Measurements from ENCODE around the gene MORN3.
"Not testable (repeated sequence)": the region's sequence is repeated elsewhere in the genome, so short reads cannot be mapped to it uniquely, and the experiment has no call there.

The MORN3 gene, protein sequence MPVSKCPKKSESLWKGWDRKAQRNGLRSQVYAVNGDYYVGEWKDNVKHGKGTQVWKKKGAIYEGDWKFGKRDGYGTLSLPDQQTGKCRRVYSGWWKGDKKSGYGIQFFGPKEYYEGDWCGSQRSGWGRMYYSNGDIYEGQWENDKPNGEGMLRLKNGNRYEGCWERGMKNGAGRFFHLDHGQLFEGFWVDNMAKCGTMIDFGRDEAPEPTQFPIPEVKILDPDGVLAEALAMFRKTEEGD

GRCh38 chr12:121669521-121669900, at the start of gene MORN3:
MORN3 (minus strand) TSS chr12:121669654; CDS start chr12:121669483, 171 bp downstream.
- DNase-seq (ENCODE audit: insufficient read length, low spot score) (no peak), FAIRE-seq (no peak)
- TF ChIP-seq, protein P1, sequence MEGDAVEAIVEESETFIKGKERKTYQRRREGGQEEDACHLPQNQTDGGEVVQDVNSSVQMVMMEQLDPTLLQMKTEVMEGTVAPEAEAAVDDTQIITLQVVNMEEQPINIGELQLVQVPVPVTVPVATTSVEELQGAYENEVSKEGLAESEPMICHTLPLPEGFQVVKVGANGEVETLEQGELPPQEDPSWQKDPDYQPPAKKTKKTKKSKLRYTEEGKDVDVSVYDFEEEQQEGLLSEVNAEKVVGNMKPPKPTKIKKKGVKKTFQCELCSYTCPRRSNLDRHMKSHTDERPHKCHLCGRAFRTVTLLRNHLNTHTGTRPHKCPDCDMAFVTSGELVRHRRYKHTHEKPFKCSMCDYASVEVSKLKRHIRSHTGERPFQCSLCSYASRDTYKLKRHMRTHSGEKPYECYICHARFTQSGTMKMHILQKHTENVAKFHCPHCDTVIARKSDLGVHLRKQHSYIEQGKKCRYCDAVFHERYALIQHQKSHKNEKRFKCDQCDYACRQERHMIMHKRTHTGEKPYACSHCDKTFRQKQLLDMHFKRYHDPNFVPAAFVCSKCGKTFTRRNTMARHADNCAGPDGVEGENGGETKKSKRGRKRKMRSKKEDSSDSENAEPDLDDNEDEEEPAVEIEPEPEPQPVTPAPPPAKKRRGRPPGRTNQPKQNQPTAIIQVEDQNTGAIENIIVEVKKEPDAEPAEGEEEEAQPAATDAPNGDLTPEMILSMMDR (IDR thresholded peaks at IDR 0.05; ENCODE audit: insufficient read depth, missing control alignments): no peak

- TF ChIP-seq, protein P1 (IDR thresholded peaks at IDR 0.05; ENCODE audit: insufficient read depth, missing control alignments): no peak
- no peak for FAIRE-seq
- DNase-seq (ENCODE audit: insufficient read length, low spot score): no peak
These were observed 49.3 kb upstream of the MORN3 start for GRCh38 chr12:121718653-121719239.

GRCh38 chr12:121717041-121717699, 47.7 kb upstream of the MORN3 start:
- FAIRE-seq (no peak), DNase-seq (ENCODE audit: insufficient read length, low spot score) (no peak)
- TF ChIP-seq, protein P1 (IDR thresholded peaks at IDR 0.05; ENCODE audit: insufficient read depth, missing control alignments): no peak

DNA sequence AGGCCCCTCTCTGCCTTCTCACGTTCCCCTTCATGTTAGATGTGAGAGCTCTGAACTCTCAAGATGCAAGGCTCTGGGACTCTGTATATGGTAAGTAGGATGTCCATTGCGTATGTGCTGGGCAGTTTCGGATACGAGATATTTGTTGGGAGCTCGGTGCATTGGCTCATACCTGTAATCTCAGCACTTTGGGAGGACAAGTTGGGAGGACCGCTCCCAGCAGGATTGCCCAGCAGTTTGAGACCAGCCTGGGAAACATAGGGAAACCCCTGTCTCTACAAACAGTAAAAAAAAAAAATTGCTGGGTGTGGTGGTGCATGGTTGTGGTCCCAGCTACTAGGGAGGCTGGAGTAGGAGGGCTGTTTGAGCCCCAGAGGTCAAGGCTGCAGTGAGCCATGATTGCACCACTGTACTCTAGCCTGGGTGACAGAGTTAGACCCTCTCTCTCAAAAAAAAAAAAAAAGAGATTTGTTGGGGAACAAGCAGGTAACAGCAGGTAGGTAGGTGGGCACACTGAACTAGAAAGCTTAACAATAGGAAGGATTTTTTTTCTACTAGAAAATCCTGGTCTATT, 46.5 kb upstream of the MORN3 start:
- FAIRE-seq: no peak
- TF ChIP-seq, protein P1 (IDR thresholded peaks at IDR 0.05; ENCODE audit: insufficient read depth, missing control alignments): no peak

GRCh38 chr12:121715055-121715454, 45.6 kb upstream of the MORN3 start:
- DNase-seq (ENCODE audit: insufficient read length, low spot score); FAIRE-seq: not testable (repeated sequence)

More for the DNA sequence above, 46.5 kb upstream of the MORN3 start:
- no peak for DNase-seq (ENCODE audit: insufficient read length, low spot score)

GRCh38 chr12:121713793-121714192, 44.3 kb upstream of the MORN3 start:
- no peak for DNase-seq (ENCODE audit: insufficient read length, low spot score)
- TF ChIP-seq, protein P1 (IDR thresholded peaks at IDR 0.05; ENCODE audit: insufficient read depth, missing control alignments): no peak
- no peak for FAIRE-seq

DNA sequence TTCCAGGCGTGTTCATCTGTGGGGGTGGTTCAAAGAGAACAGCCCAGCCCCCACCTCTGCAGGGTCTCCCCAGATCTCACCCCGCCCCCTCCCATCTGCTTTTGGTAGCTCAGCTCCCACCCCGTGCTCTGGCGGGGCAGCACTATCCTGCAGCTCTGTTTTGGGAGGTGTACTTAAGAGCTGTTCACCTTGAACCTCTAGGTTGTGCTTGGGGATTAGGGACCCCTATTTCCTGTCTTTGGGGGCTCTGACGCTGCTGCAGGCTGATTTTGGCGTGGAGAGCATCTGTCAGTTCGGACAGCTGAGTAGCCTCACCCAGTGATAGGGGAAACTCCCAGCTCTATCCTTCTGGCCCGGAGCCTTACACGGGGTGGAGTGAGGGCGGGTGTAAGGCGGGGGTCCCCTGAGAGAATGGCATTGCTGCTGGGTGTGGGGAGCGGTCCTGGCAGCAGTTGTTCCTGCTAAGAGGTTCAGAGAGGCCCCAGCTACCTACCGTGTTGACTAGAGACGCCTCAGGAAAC, 43.9 kb upstream of the MORN3 start:
- DNase-seq (ENCODE audit: insufficient read length, low spot score): no peak
- TF ChIP-seq, protein P1 (IDR thresholded peaks at IDR 0.05; ENCODE audit: insufficient read depth, missing control alignments): no peak
- no peak for FAIRE-seq
